Suprapubic skin (tissue), 4 donors: ENCODE results near the gene SLC25A10. TPM values are rescaled to one million over a fixed set of nuclear protein-coding genes. Genes with fewer than 3 reads are reported as not detected.

ENCODE experiments used
- DNase-seq, 2 donors: peaks; one replicate each; pipeline ENCODE4 v3.0.0-alpha.2; 2019; ENCODE audit warnings: low spot score in 2 of 2
- H3K27ac ChIP-seq: fragments of 200-600 bp; sonication (generic); one replicate; pipeline ENCODE4 v1.5.1; 2019
- H3K27me3 ChIP-seq: fragments of 200-600 bp; sonication (generic); one replicate; pipeline ENCODE4 v1.5.1; 2019
- H3K36me3 ChIP-seq: fragments of 200-600 bp; sonication (generic); one replicate; pipeline ENCODE4 v1.5.1; 2019
- H3K4me1 ChIP-seq: fragments of 200-600 bp; sonication (generic); one replicate; pipeline ENCODE4 v1.5.1; 2019
- H3K4me3 ChIP-seq: fragments of 200-600 bp; sonication (generic); one replicate; pipeline ENCODE4 v1.5.1; 2019; ENCODE audit warnings: mild to moderate bottlenecking
- H3K9me3 ChIP-seq: fragments of 200-600 bp; sonication (generic); one replicate; pipeline ENCODE4 v1.5.1; 2019
- CTCF ChIP-seq, 2 donors: fragments of 200-600 bp in 1 of 2; fragments of 450-650 bp in 1 of 2; sonication (generic) in 1 of 2; IDR thresholded peaks; one replicate each; pipeline ENCODE4 v1.5.1; 2016 to 2019; ENCODE audit warnings: antibody characterized with exemption in 2 of 2, mild to moderate bottlenecking in 1 of 2, moderate library complexity in 1 of 2
- EP300 ChIP-seq: sonication (generic); formaldehyde crosslinking; IDR thresholded peaks from one replicate; pipeline ENCODE4 v1.6.1; 2017; ENCODE audit warnings: antibody characterized with exemption
- POLR2A ChIP-seq, 2 donors: fragments of 450-650 bp; IDR thresholded peaks; one replicate each; pipeline ENCODE4 v1.6.1; 2017; ENCODE audit warnings: antibody characterized with exemption in 2 of 2, mild to moderate bottlenecking in 2 of 2, moderate library complexity in 2 of 2
- POLR2AphosphoS5 ChIP-seq, 3 donors: sonication (generic); formaldehyde crosslinking; IDR thresholded peaks; one replicate each; pipeline ENCODE4 v1.6.1; 2017; ENCODE audit warnings: antibody characterized with exemption in 3 of 3
- WGBS: methylation state at CpG from one replicate; pipeline ENCODE4 v1.1.5; 2018; 5-methylcytosine and 5-hydroxymethylcytosine counted together
- total RNA-seq, 4 donors: library from RNA; depleted of rRNA; stranded (reverse); fragments of >200 nt; gene quantifications; one replicate each; pipeline ENCODE4 v1.1.0, GENCODE V29; 2016

SLC25A10 gene
- total RNA-seq, 4 donors from 2014 or later: 14.1 to 32.0 (median 16.9) TPM

DNA sequence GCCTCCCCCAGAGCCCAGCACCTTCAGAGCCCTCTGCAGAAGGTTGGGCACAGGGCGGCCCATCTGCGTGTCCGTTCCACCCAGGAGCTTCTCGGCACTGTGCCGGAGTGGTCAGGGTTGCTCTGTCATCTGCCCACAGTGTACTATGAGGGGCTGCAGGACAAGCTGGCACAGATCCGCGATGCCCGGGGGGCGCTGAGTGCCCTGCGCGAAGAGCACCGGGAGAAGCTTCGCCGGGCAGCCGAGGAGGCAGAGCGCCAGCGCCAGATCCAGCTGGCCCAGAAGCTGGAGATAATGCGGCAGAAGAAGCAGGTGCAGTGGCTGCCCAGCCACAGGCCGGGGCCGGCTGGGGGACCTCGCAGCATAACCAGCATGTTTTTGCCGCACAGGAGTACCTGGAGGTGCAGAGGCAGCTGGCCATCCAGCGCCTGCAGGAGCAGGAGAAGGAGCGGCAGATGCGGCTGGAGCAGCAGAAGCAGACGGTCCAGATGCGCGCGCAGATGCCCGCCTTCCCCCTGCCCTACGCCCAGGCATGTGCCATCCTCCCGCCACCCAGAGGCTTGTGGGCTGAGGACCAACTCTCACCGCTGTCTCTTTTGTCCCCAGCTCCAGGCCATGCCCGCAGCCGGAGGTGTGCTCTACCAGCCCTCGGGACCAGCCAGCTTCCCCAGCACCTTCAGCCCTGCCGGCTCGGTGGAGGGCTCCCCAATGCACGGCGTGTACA lies 15.7 kb upstream of the SLC25A10 start:
- no peak overlapping the region for H3K4me3 ChIP-seq
- peaks cover 96% of the 10 kb centered on the region for H3K36me3 ChIP-seq
- H3K4me1 ChIP-seq: peaks cover 11% of the 10 kb centered on the region
- no peaks in the 10 kb centered on the region for H3K27me3 ChIP-seq
- no peaks in the 10 kb centered on the region for H3K9me3 ChIP-seq
- no peak overlapping the region for H3K27ac ChIP-seq
- DNase-seq: no peak
- no peak for TF ChIP-seq POLR2AphosphoS5 (IDR thresholded peaks at IDR 0.05)
- 91% methylated on average over 34 of the region's 40 CpGs for WGBS

DNA sequence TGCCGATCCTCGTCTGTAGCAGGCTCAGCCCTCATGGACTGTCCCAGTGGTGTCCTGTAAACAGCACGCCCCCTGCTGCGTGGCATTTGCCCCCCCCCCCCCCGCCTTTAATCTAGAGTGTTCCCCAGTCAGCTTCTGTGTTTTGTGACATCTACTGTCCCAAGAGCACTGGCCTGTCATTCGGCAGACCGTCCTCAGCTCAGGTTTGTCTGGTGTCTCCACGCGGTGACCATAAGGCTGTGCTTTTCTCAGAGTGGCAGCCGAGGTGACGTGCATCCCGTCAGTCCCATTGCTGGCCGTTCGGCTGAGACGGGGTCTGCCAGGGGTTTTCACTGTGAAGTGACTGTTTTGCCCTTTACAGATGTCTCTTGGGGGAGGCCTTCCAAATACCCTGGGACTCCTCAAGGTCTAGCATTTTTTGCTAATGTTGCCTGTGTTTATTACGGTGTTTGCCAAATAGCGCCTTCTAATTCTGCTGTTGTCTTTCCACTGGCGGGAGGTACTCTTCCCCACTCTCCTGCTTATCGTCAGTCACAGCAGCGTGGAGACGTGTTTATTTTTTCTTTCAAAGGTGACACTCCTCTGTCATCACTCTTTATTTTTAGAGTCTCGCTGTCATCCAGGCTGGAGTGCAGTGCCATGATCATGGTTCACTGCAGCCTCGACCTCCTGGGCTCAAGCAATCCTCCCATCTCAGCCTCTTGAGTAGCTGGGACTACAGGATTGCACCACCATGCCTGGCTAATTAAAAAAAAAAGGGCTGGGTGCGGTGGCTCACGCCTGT lies 14.6 kb upstream of the SLC25A10 start:
- no peak for TF ChIP-seq POLR2A (IDR thresholded peaks at IDR 0.05)
- no peak for TF ChIP-seq POLR2AphosphoS5 (IDR thresholded peaks at IDR 0.05)
- TF ChIP-seq EP300: no peak
- no peak for TF ChIP-seq CTCF (IDR thresholded peaks at IDR 0.05)
- WGBS: 77% methylated on average over 19 of the region's 25 CpGs
- no peak for DNase-seq
- H3K27me3 ChIP-seq: no peaks in the 10 kb centered on the region
- no peaks in the 10 kb centered on the region for H3K9me3 ChIP-seq
- no peak overlapping the region for H3K27ac ChIP-seq
- H3K4me3 ChIP-seq: no peak overlapping the region
- peaks cover 90% of the 10 kb centered on the region for H3K36me3 ChIP-seq
- H3K4me1 ChIP-seq: peaks cover 22% of the 10 kb centered on the region

- Histone ChIP-seq H3K4me1 (peaks cover 39% of the 10 kb centered on the region), H3K36me3 (peaks cover 67% of the 10 kb centered on the region), H3K9me3 (no peaks in the 10 kb centered on the region), H3K27me3 (no peaks in the 10 kb centered on the region), H3K4me3 (no peak overlapping the region), H3K27ac (no peak overlapping the region)
- TF ChIP-seq EP300 (no peak), POLR2AphosphoS5 (IDR thresholded peaks at IDR 0.05) (no peak), POLR2A (IDR thresholded peaks at IDR 0.05) (no peak), CTCF (IDR thresholded peaks at IDR 0.05) (no peak)
- DNase-seq: no peak
- 93% methylated on average over 16 of the region's 25 CpGs for WGBS
Measured at GRCh38 chr17:81700353-81701287, 11.5 kb upstream of the SLC25A10 start.

GRCh38 chr17:81701288-81702071 lies 10.6 kb upstream of the SLC25A10 start:
- WGBS: 69% methylated on average over 20 of the region's 23 CpGs
- H3K27ac ChIP-seq: peak overlapping the region; percentile 96
- peaks cover 67% of the 10 kb centered on the region for H3K36me3 ChIP-seq
- no peaks in the 10 kb centered on the region for H3K27me3 ChIP-seq
- TF ChIP-seq CTCF (IDR thresholded peaks at IDR 0.05) (no peak), POLR2A (IDR thresholded peaks at IDR 0.05) (no peak), POLR2AphosphoS5 (IDR thresholded peaks at IDR 0.05) (no peak), EP300 (no peak)
- DNase-seq: no peak
- peak overlapping the region; percentile 99 for H3K4me3 ChIP-seq
- no peaks in the 10 kb centered on the region for H3K9me3 ChIP-seq
- peaks cover 39% of the 10 kb centered on the region for H3K4me1 ChIP-seq
